Mucosa of rectum (tissue), 2 donors: ENCODE measurements around the gene OLFM4.

Source experiments
- H3K27ac ChIP-seq, 2 donors: one replicate each; pipeline ENCODE4 v1.7.0; 2013; ENCODE audit warnings: inconsistent platforms in 2 of 2, low read depth in 2 of 2, low read length in 2 of 2
- H3K27me3 ChIP-seq, 2 donors: one replicate each; pipeline ENCODE4 v1.7.0; 2013; ENCODE audit warnings: low read length in 2 of 2; ENCODE audit not compliant: control insufficient read depth in 2 of 2, insufficient read depth in 2 of 2
- H3K36me3 ChIP-seq, 2 donors: one replicate each; pipeline ENCODE4 v1.7.0; 2013; ENCODE audit warnings: low read length in 2 of 2; ENCODE audit not compliant: control insufficient read depth in 2 of 2, insufficient read depth in 2 of 2
- H3K4me1 ChIP-seq, 2 donors: one replicate each; pipeline ENCODE4 v1.7.0; 2013; ENCODE audit warnings: low read length in 2 of 2, mild to moderate bottlenecking in 1 of 2; ENCODE audit not compliant: control insufficient read depth in 2 of 2, insufficient read depth in 2 of 2
- H3K4me3 ChIP-seq, 2 donors: one replicate each; pipeline ENCODE4 v1.7.0; 2013; ENCODE audit warnings: low read length in 2 of 2
- H3K9ac ChIP-seq, 2 donors: one replicate each; pipeline ENCODE4 v1.7.0; 2013; ENCODE audit warnings: low read length in 2 of 2, low read depth in 1 of 2, mild to moderate bottlenecking in 1 of 2
- H3K9me3 ChIP-seq, 2 donors: one replicate each; pipeline ENCODE4 v1.7.0; 2013; ENCODE audit warnings: low read length in 2 of 2; ENCODE audit not compliant: control insufficient read depth in 2 of 2
- donor health status: healthy.
- donor health status: Normal muscosa, but diverticular disease.

OLFM4 gene

GRCh38 chr13:53089951-53090350 lies 61.3 kb downstream of the OLFM4 start:
- no peak overlapping the region for H3K27ac ChIP-seq
- H3K9me3 ChIP-seq = no peaks in the 10 kb centered on the region
- H3K9ac ChIP-seq = no peak overlapping the region
- no peaks in the 10 kb centered on the region for H3K4me1 ChIP-seq
- no peaks in the 10 kb centered on the region for H3K36me3 ChIP-seq
- H3K27me3 ChIP-seq = no peaks in the 10 kb centered on the region
- no peak overlapping the region for H3K4me3 ChIP-seq

- no peak overlapping the region for H3K27ac ChIP-seq
- H3K4me1 ChIP-seq = no peaks in the 10 kb centered on the region
- no peaks in the 10 kb centered on the region for H3K27me3 ChIP-seq
- H3K9me3 ChIP-seq = no peaks in the 10 kb centered on the region
- no peak overlapping the region for H3K9ac ChIP-seq
- H3K36me3 ChIP-seq = no peaks in the 10 kb centered on the region
- H3K4me3 ChIP-seq = no peak overlapping the region
Observed at GRCh38 chr13:53090461-53090860, 61.8 kb downstream of the OLFM4 start.

GRCh38 chr13:53092931-53093330 lies 64.3 kb downstream of the OLFM4 start:
- Histone ChIP-seq H3K27ac (no peak overlapping the region), H3K9me3 (no peaks in the 10 kb centered on the region), H3K36me3 (no peaks in the 10 kb centered on the region), H3K9ac (no peak overlapping the region), H3K4me1 (no peaks in the 10 kb centered on the region), H3K27me3 (no peaks in the 10 kb centered on the region), H3K4me3 (no peak overlapping the region)

- Histone ChIP-seq H3K36me3 (no peaks in the 10 kb centered on the region), H3K27me3 (no peaks in the 10 kb centered on the region), H3K9me3 (no peaks in the 10 kb centered on the region), H3K4me1 (no peaks in the 10 kb centered on the region), H3K4me3 (no peak overlapping the region), H3K9ac (no peak overlapping the region), H3K27ac (no peak overlapping the region)
Observed at GRCh38 chr13:53098455-53098854, 69.8 kb downstream of the OLFM4 start.

- Histone ChIP-seq H3K9ac (no peak overlapping the region), H3K27ac (no peak overlapping the region), H3K36me3 (no peaks in the 10 kb centered on the region), H3K4me1 (no peaks in the 10 kb centered on the region), H3K27me3 (no peaks in the 10 kb centered on the region), H3K4me3 (no peak overlapping the region), H3K9me3 (no peaks in the 10 kb centered on the region)
Observed at GRCh38 chr13:53100394-53101063, 71.9 kb downstream of the OLFM4 start.
